Embryonic facial prominence (tissue), 1 donor: Measurements from ENCODE around the gene ZIC1.

Source experiments
- DNase-seq: peaks from one replicate; pipeline ENCODE4 v3.0.0-alpha.2; 2016; ENCODE audit errors: extremely low spot score

The ZIC1 gene

DNA sequence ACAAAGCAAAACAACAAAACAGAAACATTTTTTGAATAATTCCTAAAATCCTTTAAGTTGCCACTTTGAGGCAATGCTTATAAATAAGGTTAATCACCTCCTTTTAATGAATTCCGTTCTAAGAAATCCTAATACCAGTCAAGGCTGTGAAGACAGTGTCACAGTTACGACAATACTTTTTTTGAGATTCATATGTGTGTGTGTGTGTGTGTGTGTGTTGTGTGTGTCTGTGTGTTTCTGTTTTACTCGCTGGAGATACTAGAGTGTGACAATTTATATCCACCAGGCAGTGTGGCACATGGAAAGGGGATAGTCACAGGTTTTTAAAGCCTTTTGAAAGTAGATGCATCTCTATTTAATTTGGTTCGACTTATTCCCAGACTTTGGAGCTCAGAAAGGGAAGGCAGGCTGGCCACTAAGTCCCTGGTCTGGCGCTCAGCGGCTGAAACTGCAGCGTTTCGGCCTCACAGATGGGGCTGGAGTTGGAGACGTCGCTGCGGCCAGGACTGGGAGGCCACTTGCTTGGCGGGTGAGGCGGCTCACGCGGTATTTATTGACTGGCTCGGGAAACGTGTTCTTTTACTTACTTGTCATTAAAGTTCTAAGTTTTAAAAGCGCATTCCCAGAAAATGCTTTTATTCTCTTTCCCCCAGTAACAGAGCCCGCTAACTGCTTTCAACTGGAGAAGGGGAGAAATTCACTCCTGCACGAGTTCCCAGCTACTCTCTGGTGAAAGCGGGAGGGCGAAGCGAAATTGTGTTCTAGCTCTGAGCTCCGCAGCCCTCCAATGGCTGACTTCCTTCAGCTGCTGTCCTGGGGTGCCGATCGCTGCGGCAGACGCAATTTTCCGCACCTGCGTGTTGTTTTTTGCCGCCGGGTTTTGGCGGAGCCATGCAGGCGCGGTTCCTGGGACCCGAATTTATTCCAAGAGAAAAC lies 13.7 kb downstream of the ZIC1 start:
- DNase-seq: no peak

GRCh38 chr3:147423537-147423797 lies 14.3 kb downstream of the ZIC1 start:
- no peak for DNase-seq

DNA sequence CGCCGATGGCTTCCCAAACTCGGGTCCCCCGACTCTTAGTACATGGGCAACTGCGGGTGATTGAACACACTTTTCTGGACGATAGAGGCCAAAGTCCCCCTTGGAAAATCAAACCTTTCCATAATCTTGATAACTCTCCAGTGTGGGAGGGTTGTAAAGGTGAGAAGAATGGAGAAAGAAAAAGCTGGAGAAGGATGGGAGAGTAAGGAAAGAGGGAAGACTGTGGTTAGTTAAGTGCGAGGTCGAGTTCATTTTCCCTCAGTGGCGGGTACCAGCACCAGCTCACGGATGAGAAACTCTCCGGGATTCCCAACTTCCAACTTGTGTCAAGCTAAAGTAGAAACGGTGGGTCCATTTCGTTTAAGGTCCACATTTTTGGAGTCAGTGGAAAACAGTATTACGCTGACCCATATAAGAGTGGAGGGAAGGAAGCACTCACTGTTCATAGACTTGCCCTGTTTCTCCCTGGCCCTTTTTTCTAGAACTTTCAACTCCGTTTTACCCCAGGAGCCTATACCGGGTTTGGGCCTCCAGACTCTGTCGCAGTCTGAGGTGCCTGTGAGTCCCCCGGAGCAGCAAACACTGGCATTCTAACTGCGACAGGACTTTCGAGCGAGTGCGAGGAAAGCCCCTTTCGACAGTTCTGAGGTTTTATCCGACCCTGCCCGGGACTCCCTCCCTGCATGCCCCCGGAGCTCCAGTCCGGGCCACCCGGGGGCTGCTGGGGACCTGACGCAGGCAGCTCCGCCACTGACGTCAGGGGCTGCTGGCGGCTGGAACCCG lies 14.8 kb downstream of the ZIC1 start:
- no peak for DNase-seq

- DNase-seq: no peak
Observed at GRCh38 chr3:147424581-147425387, 15.6 kb downstream of the ZIC1 start.

DNA sequence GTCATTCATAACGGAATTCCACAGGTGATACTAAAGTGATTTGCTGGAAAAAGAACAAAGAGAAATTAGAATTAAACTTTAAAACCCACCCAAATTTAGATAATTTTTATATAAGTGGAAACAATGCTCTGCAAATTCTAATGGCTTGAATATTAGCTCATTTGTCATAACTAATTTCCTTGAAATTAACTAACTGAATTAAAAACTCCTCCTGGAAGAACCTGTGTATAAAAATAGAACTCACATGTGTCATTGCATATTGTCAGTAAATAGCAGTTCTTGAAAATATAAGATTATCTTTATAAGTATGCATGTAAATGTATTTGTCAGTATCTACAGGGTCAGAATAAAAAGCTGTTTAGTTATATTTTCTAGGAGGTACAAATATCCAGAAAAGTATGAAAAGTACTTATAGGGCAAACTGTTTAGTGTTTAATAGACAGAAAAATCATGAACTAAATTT lies 16.3 kb downstream of the ZIC1 start:
- DNase-seq: no peak

GRCh38 chr3:147426931-147427330 lies 17.8 kb downstream of the ZIC1 start:
- no peak for DNase-seq

DNA sequence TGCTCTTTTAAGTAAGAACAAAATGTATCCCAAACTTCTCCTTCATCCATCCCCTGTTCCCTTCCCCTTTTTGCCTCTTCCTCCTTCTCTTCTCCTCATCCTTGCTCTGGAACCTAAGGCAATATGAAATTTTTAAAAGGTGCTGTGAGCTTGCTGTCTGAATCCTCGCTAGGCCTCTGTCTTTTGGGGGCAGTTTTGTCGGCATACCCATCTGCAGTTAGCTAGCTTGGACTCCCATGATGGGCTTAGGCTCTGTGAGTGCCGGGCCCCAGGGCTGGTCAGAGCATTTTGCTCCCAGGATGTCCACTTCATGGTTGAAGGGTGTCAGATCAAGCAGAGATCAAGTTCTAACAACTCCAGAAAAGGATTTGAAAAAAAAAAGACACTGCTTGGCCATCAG lies 18.6 kb downstream of the ZIC1 start:
- no peak for DNase-seq

GRCh38 chr3:147428326-147428725 lies 19.2 kb downstream of the ZIC1 start:
- DNase-seq: no peak

- DNase-seq: no peak
Observed at GRCh38 chr3:147428754-147429153, 19.6 kb downstream of the ZIC1 start.

GRCh38 chr3:147431751-147432150 lies 22.6 kb downstream of the ZIC1 start:
- DNase-seq: no peak

GRCh38 chr3:147447224-147447623 lies 38.1 kb downstream of the ZIC1 start:
- DNase-seq: no peak

GRCh38 chr3:147449669-147450068 lies 40.5 kb downstream of the ZIC1 start:
- no peak for DNase-seq

DNA sequence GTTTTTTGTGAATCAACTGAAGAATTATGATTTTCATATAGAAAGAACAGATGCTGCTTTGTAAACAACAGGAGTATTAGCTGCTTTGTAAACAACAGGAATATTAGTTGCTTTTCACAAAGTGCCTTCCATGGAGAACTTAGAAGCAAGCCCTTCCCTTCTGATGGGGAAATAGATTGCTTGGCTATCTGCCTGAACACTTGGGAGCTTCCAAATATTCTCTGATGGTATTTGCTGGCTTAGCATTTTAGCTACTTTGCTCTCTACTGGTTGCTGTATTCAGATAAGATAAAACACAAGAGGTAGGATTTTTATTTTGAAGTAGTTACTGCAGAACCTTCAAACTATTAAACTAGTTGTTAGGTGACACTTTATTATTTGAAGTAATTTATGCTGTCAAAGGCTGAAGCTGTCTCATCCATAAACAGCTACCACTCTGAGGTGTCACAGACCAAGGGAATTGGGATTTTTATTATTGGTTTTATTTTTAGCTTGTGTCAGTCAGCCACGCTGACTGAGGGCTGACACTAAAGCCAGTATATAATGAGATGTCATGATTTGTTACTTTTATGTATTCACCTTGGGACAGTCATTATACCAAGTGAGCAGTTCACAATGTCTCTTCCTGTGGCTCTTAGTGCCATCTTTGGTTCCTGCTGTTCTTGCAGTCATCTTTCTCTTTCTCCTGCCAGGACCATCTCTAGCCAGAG lies 50.0 kb downstream of the ZIC1 start:
- DNase-seq: no peak

- DNase-seq: no peak
Observed at GRCh38 chr3:147462856-147463255, 53.7 kb downstream of the ZIC1 start.
